Keratinocyte (primary cell): ENCODE results near the gene ETNK2.

ENCODE experiments used
- CTCF ChIP-seq, 3 experiments: IDR thresholded peaks in 1 of 3; conservative IDR thresholded peaks in 1 of 3; optimal IDR thresholded peaks in 1 of 3; 2 replicates in 2 of 3; 3 replicates in 1 of 3; pipeline versions ENCODE3 to v1.5.1; 2011; ENCODE audit warnings: low read length in 3 of 3, mild to moderate bottlenecking in 3 of 3, moderate library complexity in 2 of 3, control low read depth in 1 of 3, inconsistent platforms in 1 of 3; ENCODE audit not compliant: insufficient read depth in 2 of 3; ENCODE audit errors: extremely low read depth in 1 of 3
- EZH2 ChIP-seq: IDR thresholded peaks from one replicate; pipeline ENCODE4 v1.6.1; 2012; ENCODE audit warnings: inconsistent platforms, mild to moderate bottlenecking, low read length, moderate library complexity

- TF ChIP-seq CTCF (optimal IDR thresholded peaks at IDR 0.05 in 1 of 3, IDR thresholded peaks at IDR 0.05 in 1 of 3, conservative IDR thresholded peaks at IDR 0.05 in 1 of 3; ENCODE audit: extremely low read depth in 1 of 3, insufficient read depth in 2 of 3, low read length in 3 of 3), result no peak
- no peak for TF ChIP-seq EZH2
Observed at GRCh38 chr1:204141131-204141530, 10.7 kb downstream of the ETNK2 start.
